ENCODE results near the gene SYNE3. TPM values are rescaled to one million over a fixed set of nuclear protein-coding genes. Genes with fewer than 3 reads are reported as not detected.

The SYNE3 gene
- total and polyA plus RNA-seq, 2 donors (not counting 1 experiment from before 2014, with no cell fraction given) = 17.8 to 76.1 TPM

GRCh38 chr14:95513291-95513690 is 3.2 kb downstream of the SYNE3 start:
- Histone ChIP-seq H2AFZ (ENCODE audit: insufficient read depth, low read depth, low read length, poor library complexity, severe bottlenecking) (peak overlapping the region; percentile 0), H3K4me3 (ENCODE audit: control extremely low read depth in 1 of 5, extremely low read depth in 1 of 5, insufficient read depth in 1 of 5, low read depth in 2 of 5, low read length in 4 of 5) (no peak overlapping the region), H3K79me2 (ENCODE audit: control insufficient read depth, insufficient read depth, low read length) (peaks cover 63% of the 10 kb centered on the region), H3K27me3 (replicated peaks in 1 of 4; ENCODE audit: control extremely low read depth in 1 of 4, control insufficient read depth in 3 of 4, insufficient read depth in 4 of 4, low read length in 3 of 4) (no peaks in the 10 kb centered on the region), H4K20me1 (ENCODE audit: control insufficient read depth, insufficient read depth, low read length, poor library complexity, severe bottlenecking) (peaks cover 55% of the 10 kb centered on the region), H3K36me3 (replicated peaks in 1 of 2; ENCODE audit: control extremely low read depth in 1 of 2, control insufficient read depth in 1 of 2, extremely low read depth in 1 of 2, insufficient read depth in 2 of 2, low read length in 1 of 2) (peaks cover 4 to 22% of the 10 kb centered on the region in 2 experiments), H3K27ac (ENCODE audit: low read length in 2 of 2) (peak overlapping the region in 1 of 2 donors; percentile 64), H3K9me3 (ENCODE audit: control extremely low read depth in 1 of 3, control insufficient read depth in 2 of 3, insufficient read depth in 1 of 3, low read length in 2 of 3) (no peaks in the 10 kb centered on the region), H3K4me2 (replicated peaks; ENCODE audit: low read depth, low read length, poor library complexity, severe bottlenecking) (peak overlapping the region; percentile 38), H3K9ac (ENCODE audit: low read length) (no peak overlapping the region), H3K4me1 (ENCODE audit: control insufficient read depth in 2 of 2, insufficient read depth in 2 of 2, low read length in 2 of 2) (peaks cover 65 to 76% of the 10 kb centered on the region in 2 donors)
- Mint-ChIP-seq H3K4me3 (peak overlapping the region; percentile 14), H3K27me3 (no peaks in the 10 kb centered on the region), H3K27ac (peak overlapping the region; percentile 48), H3K9me3 (ENCODE audit: insufficient read depth) (no peaks in the 10 kb centered on the region), H3K4me1 (peaks cover 77% of the 10 kb centered on the region)
- POLR2A ChIA-PET = no interaction called here
- intact Hi-C loops (cut with micrococcal nuclease) = no loop called here
- DNase-seq (no peak), ATAC-seq (ENCODE audit: low read depth) (no peak)
- WGBS (ENCODE audit: insufficient coverage) = 50% methylated on average over 1 of the region's 6 CpGs
- no peak for TF ChIP-seq CTCF (IDR thresholded peaks at IDR 0.05)
- CTCF ChIA-PET = interaction anchor here (1.1 to 7.9 kb wide), 4 partner anchors 12 to 69 kb away, joined by 3 to 60 read pairs (median 26); no protein-coding TSS in a partner anchor

- ChIA-PET CTCF (interaction anchor here (0.6 to 7.9 kb wide), 2 partner anchors 15 to 68 kb away, joined by 4 to 48 read pairs; no protein-coding TSS in a partner anchor), POLR2A (no interaction called here)
- Histone ChIP-seq H4K20me1 (ENCODE audit: control insufficient read depth, insufficient read depth, low read length, poor library complexity, severe bottlenecking) (peaks cover 71% of the 10 kb centered on the region), H3K4me1 (ENCODE audit: control insufficient read depth in 2 of 2, insufficient read depth in 2 of 2, low read length in 2 of 2) (peaks cover 64 to 76% of the 10 kb centered on the region in 2 donors), H3K79me2 (ENCODE audit: control insufficient read depth, insufficient read depth, low read length) (peaks cover 79% of the 10 kb centered on the region), H3K9ac (ENCODE audit: low read length) (no peak overlapping the region), H3K27ac (ENCODE audit: low read length in 2 of 2) (no peak overlapping the region), H2AFZ (ENCODE audit: insufficient read depth, low read depth, low read length, poor library complexity, severe bottlenecking) (no peak overlapping the region), H3K36me3 (replicated peaks in 1 of 2; ENCODE audit: control extremely low read depth in 1 of 2, control insufficient read depth in 1 of 2, extremely low read depth in 1 of 2, insufficient read depth in 2 of 2, low read length in 1 of 2) (peaks cover 8 to 36% of the 10 kb centered on the region in 2 experiments), H3K9me3 (ENCODE audit: control extremely low read depth in 1 of 3, control insufficient read depth in 2 of 3, insufficient read depth in 1 of 3, low read length in 2 of 3) (no peaks in the 10 kb centered on the region), H3K4me3 (ENCODE audit: control extremely low read depth in 1 of 5, extremely low read depth in 1 of 5, insufficient read depth in 1 of 5, low read depth in 2 of 5, low read length in 4 of 5) (no peak overlapping the region), H3K27me3 (replicated peaks in 1 of 4; ENCODE audit: control extremely low read depth in 1 of 4, control insufficient read depth in 3 of 4, insufficient read depth in 4 of 4, low read length in 3 of 4) (no peaks in the 10 kb centered on the region), H3K4me2 (replicated peaks; ENCODE audit: low read depth, low read length, poor library complexity, severe bottlenecking) (no peak overlapping the region)
- TF ChIP-seq CTCF (IDR thresholded peaks at IDR 0.05) (no peak), EZH2 (IDR thresholded peaks at IDR 0.05; ENCODE audit: borderline replicate concordance, insufficient read depth, low read depth, low read length, poor library complexity, severe bottlenecking) (no peak)
- Mint-ChIP-seq H3K4me1 (peaks cover 76% of the 10 kb centered on the region), H3K4me3 (no peak overlapping the region), H3K27me3 (no peaks in the 10 kb centered on the region), H3K27ac (peak overlapping the region; percentile 67), H3K9me3 (ENCODE audit: insufficient read depth) (no peaks in the 10 kb centered on the region)
- WGBS (ENCODE audit: insufficient coverage) = 93% methylated on average over 5 of the region's 5 CpGs
- DNase-seq (no peak), ATAC-seq (ENCODE audit: low read depth) (no peak)
- intact Hi-C loops (cut with micrococcal nuclease) = no loop called here
Measured at GRCh38 chr14:95511687-95512086, 4.8 kb downstream of the SYNE3 start.

All from B cell (primary cell).